Cardiac fibroblast (primary cell): Measurements from ENCODE around the gene SCMH1.

ENCODE experiments used
- DNase-seq, 2 donors: peaks; one replicate each; pipeline versions ENCODE4 v3.0.0 to v3.0.0-alpha.2; 2010; ENCODE audit warnings: low read depth in 2 of 2
- H3K4me3 ChIP-seq, 2 donors: replicated peaks in 1 of 2; 1 replicate in 1 of 2; 2 replicates in 1 of 2; pipeline ENCODE4 v1.5.1; 2011; ENCODE audit warnings: low read depth in 2 of 2, low read length in 2 of 2, mild to moderate bottlenecking in 2 of 2, moderate library complexity in 1 of 2
- TF ChIP-seq, protein P1 (sequence below): IDR thresholded peaks from one replicate; pipeline ENCODE4 v1.5.1; 2011; ENCODE audit warnings: low read depth, mild to moderate bottlenecking, low read length, inconsistent platforms

SCMH1 gene

DNA sequence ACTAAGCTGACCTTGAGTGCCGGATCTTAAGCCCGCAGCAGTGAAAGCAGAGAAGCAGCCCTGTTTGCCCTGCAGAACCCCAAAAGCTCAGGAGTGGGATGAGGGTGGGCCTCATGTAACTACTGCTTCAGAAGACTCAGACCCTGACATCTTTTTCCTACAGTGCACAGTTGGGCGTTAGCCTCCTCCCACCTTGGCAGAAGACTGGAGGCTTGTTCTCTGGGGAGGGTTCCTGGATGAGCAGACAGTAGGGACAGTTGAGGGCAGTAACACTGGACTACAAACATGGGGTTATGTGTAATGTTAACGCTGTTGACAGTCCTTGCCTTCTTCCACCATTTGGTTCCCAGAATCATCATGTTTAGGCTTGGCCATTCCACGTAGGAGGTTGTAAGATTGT lies 253.0 kb downstream of the SCMH1 start:
- no peak overlapping the region for H3K4me3 ChIP-seq
- TF ChIP-seq, protein P1, sequence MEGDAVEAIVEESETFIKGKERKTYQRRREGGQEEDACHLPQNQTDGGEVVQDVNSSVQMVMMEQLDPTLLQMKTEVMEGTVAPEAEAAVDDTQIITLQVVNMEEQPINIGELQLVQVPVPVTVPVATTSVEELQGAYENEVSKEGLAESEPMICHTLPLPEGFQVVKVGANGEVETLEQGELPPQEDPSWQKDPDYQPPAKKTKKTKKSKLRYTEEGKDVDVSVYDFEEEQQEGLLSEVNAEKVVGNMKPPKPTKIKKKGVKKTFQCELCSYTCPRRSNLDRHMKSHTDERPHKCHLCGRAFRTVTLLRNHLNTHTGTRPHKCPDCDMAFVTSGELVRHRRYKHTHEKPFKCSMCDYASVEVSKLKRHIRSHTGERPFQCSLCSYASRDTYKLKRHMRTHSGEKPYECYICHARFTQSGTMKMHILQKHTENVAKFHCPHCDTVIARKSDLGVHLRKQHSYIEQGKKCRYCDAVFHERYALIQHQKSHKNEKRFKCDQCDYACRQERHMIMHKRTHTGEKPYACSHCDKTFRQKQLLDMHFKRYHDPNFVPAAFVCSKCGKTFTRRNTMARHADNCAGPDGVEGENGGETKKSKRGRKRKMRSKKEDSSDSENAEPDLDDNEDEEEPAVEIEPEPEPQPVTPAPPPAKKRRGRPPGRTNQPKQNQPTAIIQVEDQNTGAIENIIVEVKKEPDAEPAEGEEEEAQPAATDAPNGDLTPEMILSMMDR = no peak

GRCh38 chr1:40988280-40988679 lies 253.8 kb downstream of the SCMH1 start:
- TF ChIP-seq, protein P1 = no peak
- DNase-seq = no peak
- no peak overlapping the region for H3K4me3 ChIP-seq

More for the DNA sequence above, 253.0 kb downstream of the SCMH1 start:
- no peak for DNase-seq

GRCh38 chr1:40987439-40988276 lies 254.4 kb downstream of the SCMH1 start:
- no peak for DNase-seq
- TF ChIP-seq, protein P1 = no peak
- no peak overlapping the region for H3K4me3 ChIP-seq

- TF ChIP-seq, protein P1 = no peak
- H3K4me3 ChIP-seq = no peak overlapping the region
- DNase-seq = no peak
Observed at GRCh38 chr1:40986956-40987355, 255.2 kb downstream of the SCMH1 start.

DNA sequence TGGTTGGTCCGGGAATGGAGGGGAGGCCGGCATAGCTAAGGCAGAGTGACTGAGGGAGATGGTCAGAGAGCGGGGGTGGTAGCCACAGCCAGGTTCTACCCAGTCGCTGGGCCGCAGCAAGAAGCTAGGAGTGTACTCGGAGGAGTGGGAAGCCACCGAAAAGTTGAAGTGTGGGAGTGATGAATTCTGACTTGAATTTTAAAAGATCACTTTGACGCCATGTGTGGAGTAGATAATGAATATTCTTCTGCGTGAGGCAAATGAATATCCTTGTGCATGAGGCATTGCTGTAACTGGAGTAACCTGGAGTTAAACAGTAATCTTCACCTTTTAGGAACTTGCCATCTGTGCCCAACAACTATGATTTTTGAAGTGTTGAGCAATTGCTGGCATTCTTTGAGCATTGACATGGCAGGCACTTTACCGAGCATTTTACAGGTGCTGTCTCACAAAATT lies 255.8 kb downstream of the SCMH1 start:
- TF ChIP-seq, protein P1 = no peak
- no peak overlapping the region for H3K4me3 ChIP-seq
- no peak for DNase-seq

DNA sequence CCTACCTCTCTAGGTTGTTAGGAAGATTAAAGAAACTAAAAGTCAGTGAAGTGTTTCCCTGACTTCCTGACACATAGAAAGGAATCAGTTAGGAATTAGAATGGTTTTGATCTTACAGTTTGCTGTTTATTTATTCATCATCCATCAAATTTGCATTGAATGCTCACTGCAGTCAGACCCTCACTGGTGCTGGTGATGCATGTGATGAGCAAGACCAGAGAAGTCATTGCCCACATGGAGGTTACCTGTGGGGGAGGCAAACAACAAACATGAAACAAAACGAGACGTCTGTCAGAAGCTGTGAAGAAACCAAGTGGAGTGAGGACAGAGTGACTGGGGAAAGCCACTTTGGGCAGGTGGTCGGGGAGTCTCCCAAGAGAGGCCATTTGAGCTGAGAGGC lies 256.2 kb downstream of the SCMH1 start:
- TF ChIP-seq, protein P1 = no peak
- DNase-seq = no peak
- H3K4me3 ChIP-seq = no peak overlapping the region
